Measurements from ENCODE around the gene SCAI. TPM values are rescaled to one million over a fixed set of nuclear protein-coding genes. Genes with fewer than 3 reads are reported as not detected.
A peak's percentile ranks its signal among the peaks of the same experiment; 100 is the strongest.

The SCAI gene
- total and polyA plus RNA-seq, 9 of the 15 experiments (the other 6 are each of a cell fraction or from before 2014, with no cell fraction given), result 0.70 to 12.4 (median 4.2) TPM

DNA sequence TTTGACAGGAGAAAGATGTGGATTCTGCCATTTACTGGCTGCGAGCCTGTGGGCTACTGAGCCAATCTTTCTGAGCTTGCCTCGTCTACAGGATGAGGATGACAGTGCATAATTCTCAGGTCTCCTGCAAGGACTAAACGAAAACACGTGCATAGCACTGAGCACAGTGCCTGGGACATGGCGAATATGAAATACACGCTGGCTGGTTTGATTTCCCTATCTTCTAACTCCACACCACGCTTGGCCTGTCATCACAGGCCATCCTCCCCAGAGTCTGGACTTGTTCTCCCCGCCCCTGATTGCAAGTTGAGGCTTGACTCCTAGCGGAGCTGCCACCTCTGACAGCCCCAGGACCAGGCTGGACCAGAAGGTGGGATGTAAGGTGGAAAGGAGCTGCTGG, 243.5 kb downstream of the SCAI start (continued):
- TF ChIP-seq, protein P1, sequence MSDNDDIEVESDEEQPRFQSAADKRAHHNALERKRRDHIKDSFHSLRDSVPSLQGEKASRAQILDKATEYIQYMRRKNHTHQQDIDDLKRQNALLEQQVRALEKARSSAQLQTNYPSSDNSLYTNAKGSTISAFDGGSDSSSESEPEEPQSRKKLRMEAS (CRISPR knock-in tag; IDR thresholded peaks at IDR 0.05), result peak; percentile 83
- TF ChIP-seq, protein P2, sequence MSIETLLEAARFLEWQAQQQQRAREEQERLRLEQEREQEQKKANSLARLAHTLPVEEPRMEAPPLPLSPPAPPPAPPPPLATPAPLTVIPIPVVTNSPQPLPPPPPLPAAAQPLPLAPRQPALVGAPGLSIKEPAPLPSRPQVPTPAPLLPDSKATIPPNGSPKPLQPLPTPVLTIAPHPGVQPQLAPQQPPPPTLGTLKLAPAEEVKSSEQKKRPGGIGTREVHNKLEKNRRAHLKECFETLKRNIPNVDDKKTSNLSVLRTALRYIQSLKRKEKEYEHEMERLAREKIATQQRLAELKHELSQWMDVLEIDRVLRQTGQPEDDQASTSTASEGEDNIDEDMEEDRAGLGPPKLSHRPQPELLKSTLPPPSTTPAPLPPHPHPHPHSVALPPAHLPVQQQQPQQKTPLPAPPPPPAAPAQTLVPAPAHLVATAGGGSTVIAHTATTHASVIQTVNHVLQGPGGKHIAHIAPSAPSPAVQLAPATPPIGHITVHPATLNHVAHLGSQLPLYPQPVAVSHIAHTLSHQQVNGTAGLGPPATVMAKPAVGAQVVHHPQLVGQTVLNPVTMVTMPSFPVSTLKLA (conservative IDR thresholded peaks at IDR 0.05), result peak; percentile 80 to 91
- TF ChIP-seq, protein P3, sequence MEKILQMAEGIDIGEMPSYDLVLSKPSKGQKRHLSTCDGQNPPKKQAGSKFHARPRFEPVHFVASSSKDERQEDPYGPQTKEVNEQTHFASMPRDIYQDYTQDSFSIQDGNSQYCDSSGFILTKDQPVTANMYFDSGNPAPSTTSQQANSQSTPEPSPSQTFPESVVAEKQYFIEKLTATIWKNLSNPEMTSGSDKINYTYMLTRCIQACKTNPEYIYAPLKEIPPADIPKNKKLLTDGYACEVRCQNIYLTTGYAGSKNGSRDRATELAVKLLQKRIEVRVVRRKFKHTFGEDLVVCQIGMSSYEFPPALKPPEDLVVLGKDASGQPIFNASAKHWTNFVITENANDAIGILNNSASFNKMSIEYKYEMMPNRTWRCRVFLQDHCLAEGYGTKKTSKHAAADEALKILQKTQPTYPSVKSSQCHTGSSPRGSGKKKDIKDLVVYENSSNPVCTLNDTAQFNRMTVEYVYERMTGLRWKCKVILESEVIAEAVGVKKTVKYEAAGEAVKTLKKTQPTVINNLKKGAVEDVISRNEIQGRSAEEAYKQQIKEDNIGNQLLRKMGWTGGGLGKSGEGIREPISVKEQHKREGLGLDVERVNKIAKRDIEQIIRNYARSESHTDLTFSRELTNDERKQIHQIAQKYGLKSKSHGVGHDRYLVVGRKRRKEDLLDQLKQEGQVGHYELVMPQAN (IDR thresholded peaks at IDR 0.05; ENCODE audit: borderline replicate concordance), result peak; percentile 55; the same call in 1 of the 2 replicates
- TF ChIP-seq TAL1 (IDR thresholded peaks at IDR 0.05) (peak; percentile 76), ARID1B (IDR thresholded peaks at IDR 0.05) (peak; percentile 84), MTA2 (IDR thresholded peaks at IDR 0.05; ENCODE audit: low read depth) (peak; percentile 56), L3MBTL2 (IDR thresholded peaks at IDR 0.05) (peak; percentile 93), KDM1A (IDR thresholded peaks at IDR 0.05) (peak; percentile 72 to 75), ZNF263 (CRISPR knock-in tag; IDR thresholded peaks at IDR 0.05; ENCODE audit: borderline replicate concordance) (peak; percentile 38; the same call in 1 of the 2 replicates), C11orf30 (IDR thresholded peaks at IDR 0.05; ENCODE audit: low read depth) (peak; percentile 94)
- TF ChIP-seq, protein P4, sequence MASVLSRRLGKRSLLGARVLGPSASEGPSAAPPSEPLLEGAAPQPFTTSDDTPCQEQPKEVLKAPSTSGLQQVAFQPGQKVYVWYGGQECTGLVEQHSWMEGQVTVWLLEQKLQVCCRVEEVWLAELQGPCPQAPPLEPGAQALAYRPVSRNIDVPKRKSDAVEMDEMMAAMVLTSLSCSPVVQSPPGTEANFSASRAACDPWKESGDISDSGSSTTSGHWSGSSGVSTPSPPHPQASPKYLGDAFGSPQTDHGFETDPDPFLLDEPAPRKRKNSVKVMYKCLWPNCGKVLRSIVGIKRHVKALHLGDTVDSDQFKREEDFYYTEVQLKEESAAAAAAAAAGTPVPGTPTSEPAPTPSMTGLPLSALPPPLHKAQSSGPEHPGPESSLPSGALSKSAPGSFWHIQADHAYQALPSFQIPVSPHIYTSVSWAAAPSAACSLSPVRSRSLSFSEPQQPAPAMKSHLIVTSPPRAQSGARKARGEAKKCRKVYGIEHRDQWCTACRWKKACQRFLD (CRISPR knock-in tag; IDR thresholded peaks at IDR 0.05), result no peak
- TF ChIP-seq, protein P5, sequence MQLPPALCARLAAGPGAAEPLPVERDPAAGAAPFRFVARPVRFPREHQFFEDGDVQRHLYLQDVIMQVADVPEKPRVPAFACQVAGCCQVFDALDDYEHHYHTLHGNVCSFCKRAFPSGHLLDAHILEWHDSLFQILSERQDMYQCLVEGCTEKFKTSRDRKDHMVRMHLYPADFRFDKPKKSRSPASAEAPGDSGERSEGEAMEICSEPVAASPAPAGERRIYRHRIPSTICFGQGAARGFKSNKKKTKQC (CRISPR knock-in tag; IDR thresholded peaks at IDR 0.05), result 0 out of 2 replicates have a peak, but pooled peaks have one; percentile 47
- TF ChIP-seq, protein P6, sequence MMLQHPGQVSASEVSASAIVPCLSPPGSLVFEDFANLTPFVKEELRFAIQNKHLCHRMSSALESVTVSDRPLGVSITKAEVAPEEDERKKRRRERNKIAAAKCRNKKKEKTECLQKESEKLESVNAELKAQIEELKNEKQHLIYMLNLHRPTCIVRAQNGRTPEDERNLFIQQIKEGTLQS (IDR thresholded peaks at IDR 0.05), result no peak
- TF ChIP-seq, protein P6 (CRISPR knock-in tag; conservative IDR thresholded peaks at IDR 0.05), result 0 out of 2 replicates have a peak, but pooled peaks have one; percentile 36
- TF ChIP-seq, protein P7, sequence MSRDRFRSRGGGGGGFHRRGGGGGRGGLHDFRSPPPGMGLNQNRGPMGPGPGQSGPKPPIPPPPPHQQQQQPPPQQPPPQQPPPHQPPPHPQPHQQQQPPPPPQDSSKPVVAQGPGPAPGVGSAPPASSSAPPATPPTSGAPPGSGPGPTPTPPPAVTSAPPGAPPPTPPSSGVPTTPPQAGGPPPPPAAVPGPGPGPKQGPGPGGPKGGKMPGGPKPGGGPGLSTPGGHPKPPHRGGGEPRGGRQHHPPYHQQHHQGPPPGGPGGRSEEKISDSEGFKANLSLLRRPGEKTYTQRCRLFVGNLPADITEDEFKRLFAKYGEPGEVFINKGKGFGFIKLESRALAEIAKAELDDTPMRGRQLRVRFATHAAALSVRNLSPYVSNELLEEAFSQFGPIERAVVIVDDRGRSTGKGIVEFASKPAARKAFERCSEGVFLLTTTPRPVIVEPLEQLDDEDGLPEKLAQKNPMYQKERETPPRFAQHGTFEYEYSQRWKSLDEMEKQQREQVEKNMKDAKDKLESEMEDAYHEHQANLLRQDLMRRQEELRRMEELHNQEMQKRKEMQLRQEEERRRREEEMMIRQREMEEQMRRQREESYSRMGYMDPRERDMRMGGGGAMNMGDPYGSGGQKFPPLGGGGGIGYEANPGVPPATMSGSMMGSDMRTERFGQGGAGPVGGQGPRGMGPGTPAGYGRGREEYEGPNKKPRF (IDR thresholded peaks at IDR 0.05; ENCODE audit: low read depth, low read length), result no peak
- TF ChIP-seq, protein P8, sequence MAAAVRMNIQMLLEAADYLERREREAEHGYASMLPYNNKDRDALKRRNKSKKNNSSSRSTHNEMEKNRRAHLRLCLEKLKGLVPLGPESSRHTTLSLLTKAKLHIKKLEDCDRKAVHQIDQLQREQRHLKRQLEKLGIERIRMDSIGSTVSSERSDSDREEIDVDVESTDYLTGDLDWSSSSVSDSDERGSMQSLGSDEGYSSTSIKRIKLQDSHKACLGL (CRISPR knock-in tag; IDR thresholded peaks at IDR 0.05; ENCODE audit: borderline replicate concordance, poor library complexity, severe bottlenecking), result peak; percentile 64
- TF ChIP-seq, protein P9, sequence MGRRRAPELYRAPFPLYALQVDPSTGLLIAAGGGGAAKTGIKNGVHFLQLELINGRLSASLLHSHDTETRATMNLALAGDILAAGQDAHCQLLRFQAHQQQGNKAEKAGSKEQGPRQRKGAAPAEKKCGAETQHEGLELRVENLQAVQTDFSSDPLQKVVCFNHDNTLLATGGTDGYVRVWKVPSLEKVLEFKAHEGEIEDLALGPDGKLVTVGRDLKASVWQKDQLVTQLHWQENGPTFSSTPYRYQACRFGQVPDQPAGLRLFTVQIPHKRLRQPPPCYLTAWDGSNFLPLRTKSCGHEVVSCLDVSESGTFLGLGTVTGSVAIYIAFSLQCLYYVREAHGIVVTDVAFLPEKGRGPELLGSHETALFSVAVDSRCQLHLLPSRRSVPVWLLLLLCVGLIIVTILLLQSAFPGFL (CRISPR knock-in tag; IDR thresholded peaks at IDR 0.05), result no peak

All from K562 (cell line).